ENCODE results near the gene DKK3.

GRCh38 chr11:11964774-11965150, 43.7 kb downstream of the DKK3 start:
- TF ChIP-seq POLR2A (IDR thresholded peaks at IDR 0.05; ENCODE audit: low read length) (no peak), GATA1 (IDR thresholded peaks at IDR 0.05; ENCODE audit: low read depth, low read length) (no peak)
